GM12892 (cell line): ENCODE data around the gene ALG5.

Experiments used
- POLR2A ChIP-seq: IDR thresholded peaks from 2 replicates; pipeline ENCODE4 v1.6.1; 2011; ENCODE audit warnings: low read depth, low read length, control low read depth
- POLR2AphosphoS5 ChIP-seq: IDR thresholded peaks from 2 replicates; pipeline ENCODE4 v1.6.1; 2011; ENCODE audit warnings: low read depth, low read length, control low read depth
- TAF1 ChIP-seq: IDR thresholded peaks from 2 replicates; pipeline ENCODE4 v1.6.1; 2011; ENCODE audit warnings: low read depth, mild to moderate bottlenecking, control low read depth, low read length, borderline replicate concordance

DNA sequence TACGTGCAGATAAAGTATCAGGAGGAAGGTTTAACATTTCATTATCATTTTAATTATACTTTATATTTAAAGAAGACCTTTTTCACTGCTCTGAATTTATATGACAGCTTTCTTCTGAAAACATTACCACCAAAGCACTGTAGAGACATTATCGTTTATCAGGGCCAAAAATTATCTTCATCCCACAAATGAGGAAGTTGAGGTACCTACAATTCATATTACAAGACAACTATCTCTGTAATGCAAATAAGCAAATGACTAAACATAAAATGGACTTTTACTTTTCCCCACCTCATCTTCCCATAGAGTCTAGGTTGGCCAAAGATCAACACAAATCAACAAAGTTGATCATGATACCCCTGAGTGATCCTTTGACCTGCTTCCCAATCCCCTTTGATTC is 48.2 kb downstream of the ALG5 start:
- no peak for TF ChIP-seq POLR2A
- TF ChIP-seq POLR2AphosphoS5 = no peak
- TF ChIP-seq TAF1 = no peak
